ENCODE results near the gene FMNL2.

FMNL2 gene

DNA sequence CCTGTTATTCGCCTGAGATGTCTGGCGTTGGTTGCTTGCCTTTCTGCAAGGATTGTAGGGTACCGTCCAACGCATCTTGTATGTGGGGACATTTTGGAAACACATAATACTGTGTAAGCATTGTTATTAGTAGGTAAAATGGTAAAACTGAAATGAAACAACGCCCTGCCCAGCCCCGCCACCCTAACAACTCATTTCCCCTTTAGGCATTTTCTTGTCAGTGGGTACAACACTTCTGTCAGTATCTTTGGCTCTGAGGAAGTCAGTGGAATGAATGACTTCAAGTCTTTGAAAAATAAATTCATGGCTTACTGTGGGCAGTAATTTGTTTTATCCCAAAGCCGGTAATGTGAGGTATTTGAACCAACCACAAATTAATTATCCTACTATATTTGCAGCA is 86.0 kb downstream of the FMNL2 start:
- in situ Hi-C loops (cut with HindIII; ENCODE audit: low sequenced_read_pairs) = no loop called here

DNA sequence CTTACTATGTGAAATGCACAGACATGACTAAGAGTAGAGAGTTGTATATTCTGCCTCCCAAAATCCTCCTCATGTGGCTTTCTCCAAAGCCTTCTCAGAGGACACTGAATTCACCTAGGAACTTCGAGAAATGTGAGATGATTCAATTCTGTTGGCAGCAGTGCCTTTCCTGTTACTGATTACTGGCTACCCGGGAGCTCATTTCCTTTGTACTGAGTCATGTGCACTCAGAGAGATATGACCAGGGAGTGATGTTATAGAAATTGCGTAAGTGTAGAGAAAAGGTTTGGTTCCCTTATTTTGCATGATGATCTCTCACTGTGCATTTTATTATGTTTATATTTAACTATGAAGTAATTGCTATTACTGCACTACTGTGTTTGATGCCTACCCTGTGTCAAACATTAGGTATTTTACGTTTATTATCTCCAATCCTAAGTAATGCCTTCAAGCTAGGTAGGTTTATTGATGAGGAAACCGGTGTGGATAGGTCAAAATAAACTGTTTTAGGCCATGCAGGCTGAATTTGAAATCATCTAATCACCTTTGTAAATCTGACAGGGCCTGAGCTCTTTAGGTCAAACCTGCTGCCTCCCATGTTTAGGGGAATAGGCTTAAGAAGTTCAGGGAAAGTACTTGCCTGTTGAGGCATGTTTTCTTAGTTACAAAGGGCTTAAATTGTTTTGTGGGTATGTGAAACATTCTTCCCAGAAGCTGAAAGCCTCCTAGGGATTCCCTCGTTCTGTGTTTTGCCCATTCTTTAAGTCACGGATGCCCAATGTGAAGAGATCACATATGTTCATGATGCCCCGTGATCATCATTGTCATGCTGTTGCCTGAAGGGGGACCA is 86.8 kb downstream of the FMNL2 start:
- in situ Hi-C loops (cut with HindIII; ENCODE audit: low sequenced_read_pairs) = no loop called here

DNA sequence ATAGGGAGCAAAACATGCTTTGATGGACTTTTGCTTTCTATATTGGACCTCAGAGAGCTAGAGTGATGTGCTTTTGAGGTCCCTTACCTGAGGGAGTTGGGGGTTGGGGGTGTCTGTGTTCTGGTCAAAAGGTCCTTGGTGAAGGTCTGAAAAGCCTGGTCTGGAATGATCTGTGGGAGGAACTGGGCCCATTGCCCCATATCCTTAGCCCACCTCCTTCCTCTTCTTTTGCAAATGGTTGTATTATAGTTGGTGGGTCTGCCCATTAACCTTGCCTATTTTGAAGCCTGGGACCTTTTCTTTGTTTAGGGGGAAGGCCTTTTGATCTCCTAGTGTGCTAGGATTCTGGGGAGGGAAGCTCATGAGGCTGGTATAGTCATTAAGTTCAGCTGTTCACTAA is 88.7 kb downstream of the FMNL2 start:
- in situ Hi-C loops (cut with HindIII; ENCODE audit: low sequenced_read_pairs) = no loop called here

DNA sequence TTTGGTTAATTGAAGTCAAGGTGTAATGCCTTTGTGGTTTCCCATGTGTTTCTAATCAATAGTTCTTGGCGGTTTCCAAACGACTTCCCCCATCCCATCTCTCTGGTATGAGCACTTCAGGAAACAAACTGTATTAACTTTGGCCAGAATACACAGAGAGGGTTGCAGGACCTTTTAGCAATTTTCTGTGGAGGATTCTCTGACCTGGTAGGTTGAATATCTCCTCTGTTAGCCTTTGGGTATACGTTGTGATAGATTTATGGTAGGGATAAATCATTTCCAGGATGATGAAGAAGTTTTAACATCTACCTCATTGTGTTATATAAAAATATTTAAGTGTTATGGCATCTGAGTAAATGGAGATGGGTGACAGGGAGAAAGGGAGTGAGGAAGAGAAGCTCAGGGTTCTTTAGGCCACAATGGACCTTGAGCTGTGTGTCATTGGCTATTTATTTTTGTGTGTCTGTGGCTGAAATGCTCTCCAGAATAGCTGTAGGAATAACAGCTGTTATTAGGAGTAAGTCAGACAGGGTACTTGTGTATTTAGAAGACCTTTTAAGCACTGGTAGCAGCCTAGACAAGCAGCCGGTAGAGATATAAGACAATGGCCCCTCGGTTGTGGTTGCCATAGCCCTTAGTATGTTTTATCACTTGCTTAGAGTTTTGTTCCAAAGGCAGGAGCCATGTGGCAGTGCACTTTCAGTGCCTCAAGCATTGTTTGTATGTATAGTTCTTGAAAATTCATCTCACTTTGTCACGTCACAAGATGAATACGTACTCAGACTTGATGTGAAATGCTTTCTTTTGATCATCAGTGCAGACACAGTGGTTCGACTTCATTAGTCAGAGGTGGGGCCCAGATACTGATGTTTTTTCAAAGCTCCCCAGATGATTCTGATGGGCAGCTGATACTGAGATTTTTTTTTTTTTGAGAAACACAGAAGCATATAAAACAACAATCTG is 91.1 kb downstream of the FMNL2 start:
- in situ Hi-C loops (cut with HindIII; ENCODE audit: low sequenced_read_pairs) = loop anchor here (5.0 kb wide), 1 partner anchor 74 kb away; no protein-coding TSS in a partner anchor

DNA sequence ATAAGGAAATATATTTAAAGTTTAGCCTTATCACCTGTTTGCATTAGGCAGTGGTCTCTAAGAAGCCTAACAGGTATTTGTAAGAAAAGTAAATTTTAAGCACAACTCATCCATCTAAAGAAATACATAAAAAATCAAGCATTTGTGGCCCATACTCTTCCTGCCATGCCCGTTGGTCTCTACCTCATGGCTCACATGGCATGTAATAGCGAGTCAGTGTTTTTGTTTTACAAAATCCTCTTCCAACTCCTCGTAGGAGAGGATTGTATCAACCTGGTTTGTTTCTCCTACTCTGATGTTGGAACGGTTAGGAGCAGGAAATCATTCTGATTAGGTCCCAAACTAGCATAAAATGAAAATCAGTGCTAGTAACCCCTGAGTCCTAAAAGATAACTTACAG is 91.8 kb downstream of the FMNL2 start:
- in situ Hi-C loops (cut with HindIII; ENCODE audit: low sequenced_read_pairs) = loop anchor here (5.0 kb wide), 1 partner anchor 74 kb away; no protein-coding TSS in a partner anchor

GRCh38 chr2:152427902-152428301 is 92.9 kb downstream of the FMNL2 start:
- in situ Hi-C loops (cut with HindIII; ENCODE audit: low sequenced_read_pairs) = loop anchor here (5.0 kb wide), 1 partner anchor 76 kb away; no protein-coding TSS in a partner anchor

DNA sequence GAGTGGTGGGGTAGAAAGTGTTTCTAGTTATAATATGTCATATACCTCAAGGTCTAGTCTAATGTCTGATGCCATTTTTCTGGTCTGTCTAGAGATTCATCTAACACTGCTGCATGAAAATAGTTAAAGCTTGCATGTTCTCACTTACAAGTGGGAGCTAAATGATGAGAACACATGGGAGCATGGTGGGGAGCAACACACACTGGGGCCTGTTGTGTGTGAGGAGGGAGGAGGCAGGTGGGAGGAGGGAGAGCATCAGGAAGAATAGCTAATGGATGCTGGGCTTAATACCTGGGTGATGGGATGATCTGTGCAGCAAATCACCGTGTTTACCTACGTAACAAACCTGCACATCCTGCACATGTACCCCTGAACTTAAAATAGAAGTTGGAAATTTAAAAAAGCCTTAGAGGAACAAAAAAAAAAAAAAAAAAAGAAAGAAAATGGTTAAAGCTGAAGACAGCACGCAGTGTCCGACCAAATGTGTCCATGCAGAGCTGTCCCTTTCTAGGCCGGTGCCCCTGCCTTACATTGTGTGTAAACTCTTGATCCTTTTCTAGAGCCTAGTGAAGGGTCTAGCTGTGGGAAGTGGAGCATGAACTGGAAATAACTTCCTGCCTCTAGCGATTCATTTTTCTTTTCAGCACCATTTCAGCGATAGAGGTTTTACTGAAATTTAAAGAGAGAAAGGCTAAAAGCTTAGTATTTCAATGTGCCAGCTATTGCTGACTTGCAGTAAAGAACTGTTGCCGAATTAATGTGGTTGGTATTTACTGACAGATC is 94.0 kb downstream of the FMNL2 start:
- in situ Hi-C loops (cut with HindIII; ENCODE audit: low sequenced_read_pairs) = loop anchor here (5.0 kb wide), 1 partner anchor 77 kb away; no protein-coding TSS in a partner anchor

GRCh38 chr2:152430876-152431275 is 95.9 kb downstream of the FMNL2 start:
- in situ Hi-C loops (cut with HindIII; ENCODE audit: low sequenced_read_pairs) = no loop called here

GRCh38 chr2:152431370-152432098 is 96.6 kb downstream of the FMNL2 start:
- in situ Hi-C loops (cut with HindIII; ENCODE audit: low sequenced_read_pairs) = no loop called here

GRCh38 chr2:152432206-152432653 is 97.3 kb downstream of the FMNL2 start:
- in situ Hi-C loops (cut with HindIII; ENCODE audit: low sequenced_read_pairs) = no loop called here

GRCh38 chr2:152432765-152433164 is 97.8 kb downstream of the FMNL2 start:
- in situ Hi-C loops (cut with HindIII; ENCODE audit: low sequenced_read_pairs) = no loop called here

GRCh38 chr2:152433289-152433688 is 98.3 kb downstream of the FMNL2 start:
- in situ Hi-C loops (cut with HindIII; ENCODE audit: low sequenced_read_pairs) = no loop called here

DNA sequence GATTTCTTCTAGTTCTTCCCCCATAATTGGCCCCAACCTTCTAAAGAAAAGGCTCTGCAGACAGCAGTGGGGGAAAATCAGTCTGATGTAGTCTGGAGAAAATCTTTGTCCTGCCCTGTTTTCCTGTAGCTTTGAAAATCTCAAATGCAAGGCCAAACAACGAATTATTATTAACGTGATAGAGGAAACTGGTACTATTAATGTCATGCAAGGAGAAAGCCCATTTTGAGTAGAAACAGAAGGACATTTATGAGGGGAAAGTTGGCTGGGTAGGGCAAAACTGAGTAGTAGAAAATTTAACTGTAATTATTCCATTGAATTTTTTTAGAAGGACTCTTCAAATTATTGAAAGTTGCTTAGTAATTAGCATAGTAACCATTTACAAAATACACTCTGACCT is 98.8 kb downstream of the FMNL2 start:
- in situ Hi-C loops (cut with HindIII; ENCODE audit: low sequenced_read_pairs) = no loop called here

DNA sequence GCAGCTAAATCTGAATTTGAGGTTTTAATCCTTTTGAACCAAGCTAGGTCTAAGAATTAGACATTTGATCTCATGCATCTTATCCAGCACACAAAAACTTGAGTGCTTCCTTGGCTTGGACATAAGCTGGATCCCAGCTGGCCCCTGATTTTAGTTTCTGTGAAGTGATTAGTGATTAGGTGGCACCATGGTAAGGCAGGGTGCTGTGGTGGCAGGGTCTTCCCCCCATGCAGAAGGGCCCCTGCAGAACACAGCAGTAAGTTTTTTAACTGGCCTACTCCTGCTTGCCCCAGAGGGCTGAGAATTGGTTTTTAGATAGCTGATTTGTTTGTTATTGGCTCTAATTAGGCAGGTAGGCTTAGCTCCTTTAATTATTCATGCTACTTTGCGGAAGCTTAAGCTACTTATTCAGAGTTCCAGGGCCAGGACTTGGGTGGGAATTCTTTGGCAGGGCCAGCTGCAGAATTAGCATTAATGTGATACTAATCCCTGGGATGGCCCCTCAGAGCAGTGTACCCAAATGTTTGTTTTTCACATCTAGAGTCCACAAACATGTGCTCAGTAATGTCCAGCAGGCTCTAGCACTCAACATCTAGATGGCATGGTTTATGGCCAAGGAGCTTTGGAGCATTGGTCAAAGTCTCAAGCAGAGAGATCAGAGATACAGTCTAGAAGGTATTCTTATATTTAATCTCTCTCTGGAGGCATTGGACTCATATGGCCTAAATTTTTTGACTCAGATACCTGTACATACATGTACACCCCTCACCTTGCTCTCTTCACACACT is 99.6 kb downstream of the FMNL2 start:
- in situ Hi-C loops (cut with HindIII; ENCODE audit: low sequenced_read_pairs) = no loop called here

- in situ Hi-C loops (cut with HindIII; ENCODE audit: low sequenced_read_pairs) = no loop called here
These were observed 101.2 kb downstream of the FMNL2 start for GRCh38 chr2:152436148-152436547.

DNA sequence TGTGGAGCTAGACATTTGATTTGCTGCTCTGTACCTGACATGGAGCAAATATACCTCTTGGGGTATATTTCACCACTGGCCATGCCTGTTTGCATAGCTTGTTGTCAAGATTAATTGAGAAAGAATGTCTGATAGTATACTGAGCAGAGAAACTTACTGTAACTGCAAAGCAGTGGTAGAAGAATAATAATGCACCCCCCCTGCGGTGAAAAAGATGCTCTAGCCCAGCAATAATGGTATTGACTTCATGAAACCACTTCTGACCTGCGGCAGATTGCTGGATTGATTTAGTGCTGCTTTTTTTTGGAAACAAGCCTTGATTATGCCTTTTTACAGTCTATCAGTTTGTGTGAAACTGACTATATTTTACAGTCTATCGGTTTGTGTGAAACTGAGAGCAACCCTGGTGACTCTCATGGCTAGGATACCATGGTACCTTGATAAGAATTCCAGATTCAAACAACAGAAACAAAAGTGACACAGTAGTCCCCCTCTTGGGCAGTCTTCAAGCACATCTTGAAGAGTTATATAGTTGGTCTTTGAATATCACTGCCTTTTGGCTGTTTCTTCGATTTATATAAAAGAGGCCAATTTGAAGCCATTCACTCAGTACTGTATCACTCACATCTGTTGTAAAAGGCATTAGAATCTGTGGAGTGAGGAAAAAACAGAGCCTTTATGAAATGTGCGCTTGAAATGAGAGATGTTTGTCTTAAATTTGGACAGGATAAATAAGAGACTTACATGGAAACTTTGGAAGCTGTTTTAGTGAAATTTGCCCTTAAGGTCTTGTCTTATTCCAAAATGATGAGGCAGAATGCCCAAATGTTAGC is 102.5 kb downstream of the FMNL2 start:
- in situ Hi-C loops (cut with HindIII; ENCODE audit: low sequenced_read_pairs) = no loop called here

DNA sequence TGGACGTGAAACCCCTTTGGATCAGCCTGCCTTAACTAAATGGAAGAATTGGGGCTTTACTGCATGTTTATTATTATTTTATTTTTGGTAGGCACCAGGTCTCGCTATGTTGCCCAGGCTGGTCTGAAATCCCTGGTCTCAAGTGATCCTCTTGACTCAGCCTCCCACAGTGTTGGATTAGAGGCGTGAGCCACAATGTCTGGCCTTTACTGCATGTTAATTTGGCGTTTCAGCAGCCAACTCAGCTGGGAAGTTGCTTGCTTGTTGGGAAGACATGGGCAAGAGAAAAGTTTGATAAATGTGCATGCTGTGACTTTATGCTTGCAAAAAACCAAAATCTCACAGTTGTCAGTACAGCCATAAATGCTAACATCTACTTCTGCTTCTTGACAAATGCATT is 105.1 kb downstream of the FMNL2 start:
- in situ Hi-C loops (cut with HindIII; ENCODE audit: low sequenced_read_pairs) = no loop called here

GRCh38 chr2:152440460-152440859 is 105.5 kb downstream of the FMNL2 start:
- in situ Hi-C loops (cut with HindIII; ENCODE audit: low sequenced_read_pairs) = no loop called here
